Stimulated activated CD4-positive, alpha-beta T cell treated with anti-CD3 and anti-CD28 coated beads, TNF-alpha, amount 100 ng/mL, for 48 hours (primary cell): ENCODE results near the gene TAS2R30.
A peak's percentile ranks its signal among the peaks of the same experiment; 100 is the strongest.

Experiments used
- DNase-seq, 3 donors: peaks; one replicate each; pipeline ENCODE4 v3.0.0-alpha.2; 2020; ENCODE audit warnings: low read depth in 3 of 3

TAS2R30 gene, protein sequence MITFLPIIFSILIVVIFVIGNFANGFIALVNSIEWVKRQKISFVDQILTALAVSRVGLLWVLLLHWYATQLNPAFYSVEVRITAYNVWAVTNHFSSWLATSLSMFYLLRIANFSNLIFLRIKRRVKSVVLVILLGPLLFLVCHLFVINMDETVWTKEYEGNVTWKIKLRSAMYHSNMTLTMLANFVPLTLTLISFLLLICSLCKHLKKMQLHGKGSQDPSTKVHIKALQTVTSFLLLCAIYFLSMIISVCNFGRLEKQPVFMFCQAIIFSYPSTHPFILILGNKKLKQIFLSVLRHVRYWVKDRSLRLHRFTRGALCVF

DNA sequence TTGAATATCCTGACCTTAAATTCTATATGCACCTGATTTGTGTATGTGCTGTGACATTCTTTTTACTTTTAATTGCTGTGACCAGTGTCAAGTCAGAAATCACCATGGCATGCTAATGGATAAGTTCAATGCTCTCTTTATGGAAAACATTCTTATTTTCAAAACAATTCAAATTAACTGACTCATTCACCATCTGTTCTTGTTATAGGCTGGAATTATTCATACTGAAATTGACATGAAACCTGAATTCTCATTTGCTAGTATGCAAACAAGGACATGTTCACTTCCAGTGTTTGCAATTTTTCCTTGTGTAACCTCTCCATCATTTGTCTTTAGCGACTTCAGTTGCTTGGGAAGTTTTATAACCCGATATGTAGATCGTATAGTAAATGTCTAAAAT lies at the start of gene TAS2R30:
Gene TAS2R30, minus strand, starts transcription at position 340 of the 400 bp plus-strand sequence. CDS start 400 bp downstream, outside the sequence.
- DNase-seq, result no peak

DNA sequence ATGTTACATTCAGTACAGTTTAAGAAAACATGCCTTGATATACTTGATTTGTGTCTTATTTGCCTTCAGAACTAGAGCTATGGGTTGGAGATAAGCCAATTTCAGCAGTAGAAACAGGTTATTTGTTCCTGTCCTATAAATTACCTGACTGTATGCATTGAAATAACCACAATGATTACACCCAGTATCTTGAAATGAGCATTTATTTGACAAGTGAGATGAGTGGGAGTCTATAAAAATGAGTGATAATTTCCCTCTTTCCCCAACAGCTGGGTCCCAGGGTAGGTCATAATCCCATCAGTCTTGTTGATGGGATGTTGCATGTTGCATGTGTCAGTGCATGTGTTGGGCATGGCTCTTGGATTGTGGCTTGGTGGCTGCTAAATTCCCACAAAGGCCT lies 48.6 kb upstream of the TAS2R30 start:
- no peak for DNase-seq

DNA sequence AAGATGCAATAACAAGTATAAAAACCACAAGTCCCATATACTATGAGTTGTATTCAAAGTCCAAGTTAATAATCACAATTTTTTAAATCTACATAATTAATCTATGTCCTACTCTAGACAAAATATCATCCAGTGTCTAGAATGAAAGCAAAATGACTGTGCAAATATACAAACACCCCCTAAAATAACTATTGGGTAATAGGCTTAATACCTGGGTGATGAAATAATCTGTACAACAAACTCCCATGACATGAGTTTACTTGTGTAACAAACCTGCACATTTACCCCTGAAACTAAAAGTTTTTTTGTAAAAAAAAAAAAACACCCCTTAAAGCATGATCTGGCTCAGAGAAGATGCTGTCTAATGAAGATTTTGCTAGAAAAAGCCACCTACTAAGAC lies 48.1 kb upstream of the TAS2R30 start:
- DNase-seq, result no peak

DNA sequence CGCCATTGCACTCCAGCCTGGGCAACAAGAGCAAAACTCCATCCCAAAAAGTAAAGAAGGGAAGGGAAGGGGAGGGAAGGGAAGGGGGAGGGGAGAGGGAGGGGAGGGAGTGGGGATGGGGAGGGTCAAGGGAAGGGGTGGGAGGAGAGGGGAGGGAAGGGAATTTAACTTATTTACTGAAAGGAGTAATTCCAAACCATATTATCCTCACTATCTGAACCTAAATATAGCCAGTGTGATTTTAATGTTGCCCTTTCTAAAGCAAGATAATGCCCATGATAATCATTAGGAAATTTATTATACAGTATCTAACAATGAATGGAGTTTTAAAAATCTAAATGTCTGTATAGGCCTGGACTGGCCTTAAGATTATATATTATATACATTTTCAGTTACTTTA lies 43.8 kb upstream of the TAS2R30 start:
- DNase-seq, result no peak

DNA sequence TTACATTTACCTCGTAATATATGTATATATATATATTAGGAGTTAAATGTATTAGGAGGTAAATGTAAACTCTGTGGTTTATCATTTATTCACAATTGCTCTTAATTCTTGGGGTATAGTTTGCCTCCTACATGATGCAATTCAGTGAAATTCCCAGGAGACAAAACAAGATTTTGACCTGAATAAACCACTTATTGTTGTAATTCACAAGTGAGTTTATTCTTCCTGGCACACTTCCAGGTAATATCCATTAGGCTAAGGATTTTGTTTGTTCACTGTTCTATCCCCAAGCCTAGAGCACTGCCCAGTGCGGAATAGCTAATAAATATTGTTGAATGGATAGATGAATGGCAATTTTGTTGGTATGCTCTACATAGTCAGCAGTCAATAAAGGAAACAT lies 39.6 kb upstream of the TAS2R30 start:
- DNase-seq, result no peak

DNA sequence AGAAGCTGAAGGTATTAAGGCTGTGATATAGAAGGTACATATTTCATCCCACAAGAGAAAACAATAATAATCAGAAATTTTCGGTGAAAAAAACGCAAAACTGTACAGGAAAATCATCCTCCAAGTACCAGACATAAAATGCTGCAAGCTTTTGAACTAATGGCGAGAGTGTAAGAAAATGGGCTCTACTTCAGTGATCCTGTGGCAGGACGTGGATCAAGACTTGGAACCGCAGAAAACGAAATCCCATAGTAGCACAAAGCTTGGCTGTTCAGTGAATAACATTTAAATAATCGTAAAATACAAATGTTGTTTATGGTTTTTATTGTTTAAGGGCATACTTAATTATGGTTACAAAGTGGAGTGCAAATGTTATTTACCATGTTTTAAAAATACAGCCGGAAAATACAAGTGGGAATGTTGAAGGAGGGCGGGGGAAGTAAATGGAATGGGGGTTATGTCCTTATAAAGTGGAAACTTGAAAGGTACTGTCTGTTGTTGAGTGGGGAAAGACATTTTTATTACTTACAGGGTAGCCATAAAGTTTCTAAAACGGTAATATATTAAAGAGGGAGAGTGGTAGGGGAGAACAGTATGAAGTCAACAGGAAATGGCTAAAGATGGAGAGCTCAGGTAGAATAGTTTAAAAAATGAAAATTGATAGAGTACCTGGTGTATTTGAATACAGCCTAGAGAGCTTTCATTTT lies 37.7 kb upstream of the TAS2R30 start:
- DNase-seq, result no peak

DNA sequence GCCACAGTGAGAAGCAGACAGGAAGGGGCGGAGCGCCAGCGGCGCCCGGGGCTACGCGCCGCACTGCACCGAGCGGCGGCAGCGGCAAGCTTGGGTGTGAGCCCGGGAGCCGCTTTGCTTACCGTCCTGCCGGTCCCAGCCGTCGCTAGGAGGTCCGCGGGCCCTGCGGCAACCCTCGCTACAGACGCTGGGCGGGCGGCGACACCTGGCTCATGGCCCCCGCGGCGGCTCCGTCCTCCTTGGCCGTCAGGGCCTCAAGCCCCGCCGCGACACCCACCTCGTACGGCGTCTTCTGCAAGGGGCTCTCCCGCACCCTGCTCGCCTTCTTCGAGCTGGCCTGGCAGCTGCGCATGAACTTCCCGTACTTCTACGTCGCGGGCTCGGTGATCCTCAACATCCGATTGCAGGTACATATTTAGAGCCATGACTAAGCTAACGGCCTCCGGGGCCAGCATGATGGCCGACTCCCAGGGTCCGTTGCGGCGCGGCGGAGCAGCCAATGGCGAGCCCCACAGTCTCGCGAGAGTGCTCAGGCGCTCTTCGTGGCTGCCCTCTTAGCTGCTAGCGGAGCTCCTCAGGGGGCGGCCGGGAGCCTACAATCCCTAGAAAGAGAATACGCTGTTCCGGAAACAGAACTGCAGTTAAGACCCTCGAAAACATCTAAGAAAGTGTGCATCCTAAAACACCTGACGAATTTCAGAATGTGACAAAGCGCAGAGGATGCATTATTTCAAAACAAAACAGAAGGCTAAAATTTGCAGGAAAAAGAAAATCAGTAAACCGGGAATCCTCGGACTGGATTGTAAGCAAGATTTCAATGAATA lies 36.9 kb upstream of the TAS2R30 start, which contains the start of gene SMIM10L1:
Gene SMIM10L1, plus strand, starts transcription at position 50 of the 824 bp plus-strand sequence. Its CDS starts 163 bp downstream, at position 213.
- peak; percentile 72 to 86 (median 83) for DNase-seq

DNA sequence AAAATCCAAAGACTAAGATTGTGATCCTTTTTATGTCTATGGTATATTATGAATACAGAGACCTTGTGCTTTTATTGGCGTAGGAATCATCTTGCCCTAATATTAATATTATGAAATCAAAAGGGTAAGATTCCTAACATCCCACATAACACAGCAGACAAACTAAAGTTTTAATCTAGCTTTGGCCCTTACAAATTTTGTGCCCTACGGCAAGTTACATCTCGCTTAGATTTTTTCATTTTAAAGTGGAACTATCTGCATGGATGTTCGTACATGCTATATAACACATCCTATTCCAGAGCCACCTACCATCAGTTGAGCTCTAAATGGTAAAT lies 36.3 kb upstream of the TAS2R30 start:
- no peak for DNase-seq

DNA sequence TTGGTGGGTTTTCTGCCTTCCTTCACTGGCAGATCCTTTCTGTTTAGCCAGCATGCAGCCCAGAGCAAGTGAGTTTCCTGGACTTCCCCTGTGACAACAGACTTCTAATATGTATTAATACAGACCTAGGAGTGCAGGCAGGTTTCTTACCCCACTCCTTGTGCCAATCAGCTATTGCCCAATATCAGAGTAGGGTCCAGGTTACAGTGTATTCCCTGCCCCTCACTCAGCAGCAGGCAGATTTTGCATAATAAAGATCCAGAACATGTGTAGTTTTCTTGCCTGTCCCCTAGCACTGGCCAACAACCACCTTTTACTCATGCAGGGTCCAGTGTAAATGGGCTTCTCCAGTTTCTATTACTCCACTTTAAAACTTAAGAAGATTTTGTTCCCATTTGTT lies 31.9 kb upstream of the TAS2R30 start:
- DNase-seq, result no peak

DNA sequence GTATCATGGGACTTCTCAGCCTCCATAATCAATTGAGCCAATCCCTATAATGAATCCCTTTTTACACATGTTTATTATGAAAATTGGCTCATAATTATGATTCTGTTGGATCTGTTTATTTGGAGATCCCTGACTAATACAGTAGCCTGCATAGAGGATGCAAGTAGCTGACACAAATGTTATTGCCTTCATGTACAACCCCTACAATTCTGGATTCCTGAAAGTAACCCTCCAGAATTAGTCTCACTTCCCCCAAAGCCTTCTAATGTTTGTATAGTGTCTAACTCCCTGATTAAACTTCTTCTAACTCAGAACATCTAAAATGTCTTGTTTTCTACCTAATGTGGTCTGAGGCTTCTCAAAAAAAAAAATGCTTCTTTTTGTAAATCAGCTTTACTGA lies 29.9 kb upstream of the TAS2R30 start:
- DNase-seq, result no peak

DNA sequence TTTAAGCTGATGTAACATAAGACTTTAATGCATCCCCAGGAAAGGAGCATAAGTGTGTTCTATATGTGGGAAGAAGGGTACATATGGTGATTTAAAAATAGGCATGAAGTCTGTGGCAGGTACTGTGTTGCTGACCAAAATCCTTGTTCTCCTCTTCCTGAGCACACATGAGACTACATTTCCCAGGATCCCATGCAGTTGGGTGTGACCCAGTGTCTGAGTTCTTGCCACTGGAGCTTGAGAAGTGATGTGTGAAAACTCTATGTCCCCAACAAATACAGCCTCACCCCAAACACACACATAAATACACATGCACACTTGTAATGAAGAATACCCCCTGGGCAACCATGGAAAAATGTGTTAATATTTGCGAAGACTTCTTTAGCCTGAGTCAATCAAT lies 28.1 kb upstream of the TAS2R30 start:
- no peak for DNase-seq

DNA sequence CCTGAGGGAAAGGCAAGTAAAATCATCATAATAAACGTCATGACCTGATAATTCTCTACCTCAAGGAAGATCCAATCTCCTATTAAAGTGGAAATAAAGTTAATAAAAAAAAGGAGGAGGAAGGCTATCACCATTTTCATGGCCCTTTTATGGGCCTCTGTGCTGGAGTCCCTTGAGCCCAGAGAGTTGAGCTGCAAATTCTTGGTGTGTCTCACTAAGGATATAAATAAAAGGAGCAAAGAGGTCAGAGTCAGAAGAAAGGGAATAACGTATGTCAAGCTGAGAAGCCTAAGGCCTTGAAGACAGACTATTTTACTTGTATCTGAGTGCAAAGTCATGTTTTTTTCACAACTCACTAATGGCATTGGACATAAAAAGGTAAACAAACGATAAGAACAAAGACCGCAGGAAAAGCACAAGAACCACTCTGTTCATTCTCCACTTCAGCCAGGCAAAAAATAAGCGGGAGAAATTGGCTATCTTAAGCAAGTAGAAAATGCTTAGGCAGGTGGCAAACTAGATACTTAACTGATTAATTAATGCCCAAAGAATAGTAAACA lies 24.5 kb upstream of the TAS2R30 start:
- DNase-seq, result no peak

DNA sequence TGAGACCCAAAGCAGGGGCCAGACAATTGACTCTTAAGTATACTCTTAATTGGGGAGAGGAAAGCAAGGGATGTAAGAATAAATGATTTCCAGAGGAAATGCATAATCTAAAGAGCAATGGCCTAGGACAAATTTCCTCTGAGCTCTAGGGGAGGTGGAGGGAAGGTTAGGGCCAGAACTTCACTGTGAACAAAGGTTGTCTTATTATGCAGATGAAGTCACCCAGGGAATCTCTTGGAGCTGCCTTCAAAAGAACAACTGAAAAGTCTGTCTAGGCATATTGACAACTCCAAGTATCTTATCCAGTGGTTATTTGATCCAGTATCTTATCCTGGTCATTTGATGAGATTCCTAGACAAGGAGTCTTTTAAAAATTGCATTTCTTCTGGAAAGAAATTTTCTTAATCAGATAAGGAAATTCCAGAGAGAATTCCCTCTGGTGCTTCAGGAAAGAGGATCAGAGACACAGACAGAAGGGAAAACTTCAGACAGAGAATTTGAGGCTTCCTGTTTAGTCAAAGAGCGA lies 20.0 kb upstream of the TAS2R30 start:
- DNase-seq, result no peak

DNA sequence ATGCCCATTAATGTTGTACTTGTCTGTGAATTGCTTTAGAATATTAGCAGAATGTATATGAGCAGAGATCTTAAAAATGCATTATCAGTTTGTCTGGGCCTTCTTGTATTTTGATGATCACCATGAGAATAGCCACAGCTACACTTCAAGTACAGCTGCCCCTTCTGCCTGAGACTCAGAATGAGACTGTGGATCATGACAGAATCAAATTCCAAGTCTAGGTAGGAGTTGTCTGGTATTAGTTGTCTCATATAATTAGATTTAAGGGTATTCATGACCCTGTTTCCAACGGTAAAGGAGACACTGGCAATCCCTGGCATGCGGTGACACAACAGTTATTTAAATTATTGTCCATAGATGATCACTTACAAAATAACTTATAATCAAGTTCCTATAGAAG lies 18.3 kb upstream of the TAS2R30 start:
- no peak for DNase-seq

DNA sequence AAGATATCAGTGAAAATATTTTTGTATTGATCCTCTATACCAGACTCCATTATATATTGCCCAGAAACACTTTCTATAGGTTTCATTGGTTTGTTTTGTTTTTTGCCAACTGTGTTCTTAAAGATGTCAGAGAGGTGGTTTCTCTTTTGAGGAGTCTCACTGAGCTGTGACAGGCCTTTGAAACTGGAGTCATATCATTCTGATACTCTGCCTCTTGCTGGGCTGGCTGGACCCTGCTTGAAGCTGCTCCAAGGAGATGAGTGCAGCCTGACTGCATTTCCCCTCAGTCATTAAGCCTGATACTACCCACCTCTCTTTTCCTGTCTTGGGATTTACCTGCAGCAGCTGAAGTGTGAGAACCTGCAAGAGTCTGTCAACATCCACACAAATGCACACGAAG lies 16.4 kb upstream of the TAS2R30 start:
- no peak for DNase-seq

DNA sequence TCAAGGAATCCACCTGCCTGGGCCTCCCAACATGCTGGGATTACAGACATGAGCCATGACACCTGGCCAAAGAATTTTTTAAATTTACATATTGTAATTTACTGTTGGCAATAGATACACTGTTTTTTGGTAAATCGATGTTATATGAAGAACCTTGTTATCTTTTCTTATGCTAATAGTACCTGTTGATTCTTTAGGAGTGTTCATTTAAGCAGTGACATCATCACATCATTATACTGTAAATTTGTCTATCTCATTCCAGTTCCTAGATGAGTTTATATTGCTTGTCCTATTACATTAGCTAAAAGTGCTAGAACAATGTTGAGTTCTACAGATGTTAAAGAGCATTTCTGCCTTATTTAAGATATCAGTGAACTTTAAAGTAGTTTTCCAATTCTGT lies 13.0 kb upstream of the TAS2R30 start:
- no peak for DNase-seq

DNA sequence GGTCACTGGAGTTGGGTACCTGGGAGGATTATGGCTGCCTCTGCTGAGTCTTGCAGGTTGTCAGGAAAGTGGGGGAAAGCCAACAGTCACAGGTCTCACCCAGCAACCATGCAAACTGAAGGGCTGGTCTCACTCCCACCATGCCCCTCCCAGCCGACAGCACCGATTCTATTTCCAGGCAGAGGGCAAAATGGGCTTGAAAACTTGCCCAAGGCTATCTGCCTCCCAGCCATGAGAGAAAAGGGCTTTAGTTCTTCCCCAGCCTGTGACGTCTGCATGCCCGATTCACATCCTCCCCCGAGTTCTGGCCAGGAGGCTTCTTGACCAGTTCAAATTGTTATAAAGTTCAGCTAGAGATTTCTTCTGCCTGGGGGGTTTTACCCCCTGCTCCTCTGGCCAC lies 9.9 kb upstream of the TAS2R30 start:
- DNase-seq, result no peak

DNA sequence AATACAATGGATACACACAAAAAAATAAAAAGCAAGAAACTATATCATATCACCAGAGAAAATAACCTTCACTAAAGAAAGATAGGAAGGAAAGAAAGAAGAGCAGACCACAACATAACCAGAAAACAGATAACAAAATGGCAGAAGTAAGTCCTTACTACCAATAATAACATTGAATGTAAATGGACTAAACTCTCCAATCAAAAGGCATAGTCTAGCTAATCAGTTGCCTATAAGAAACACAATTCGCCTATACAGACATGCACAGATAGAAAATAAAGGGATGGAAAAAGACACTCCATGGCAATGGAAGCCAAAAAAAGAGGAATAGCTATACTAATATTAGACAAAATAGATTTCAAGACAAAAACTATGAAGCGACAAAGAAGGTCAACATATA lies 8.9 kb upstream of the TAS2R30 start:
- DNase-seq, result no peak

DNA sequence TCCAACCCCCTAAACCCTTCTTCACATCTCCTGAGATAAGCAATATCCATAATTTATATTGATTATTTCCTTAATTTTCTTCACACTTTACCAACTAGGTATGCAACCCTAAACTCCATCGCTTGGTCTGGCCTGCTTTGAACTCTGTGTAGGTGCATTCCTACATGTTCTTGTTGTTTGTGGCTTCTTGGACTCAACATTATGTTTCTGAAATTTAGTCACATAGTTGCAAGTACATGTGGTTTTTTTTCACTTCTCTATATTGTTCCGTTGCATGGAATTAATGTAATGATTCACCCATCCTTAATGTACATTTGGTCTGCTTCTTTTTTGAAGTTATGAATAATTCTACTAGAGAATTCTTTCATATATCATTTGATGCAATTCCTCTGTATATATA lies 1.6 kb upstream of the TAS2R30 start:
- no peak for DNase-seq

DNA sequence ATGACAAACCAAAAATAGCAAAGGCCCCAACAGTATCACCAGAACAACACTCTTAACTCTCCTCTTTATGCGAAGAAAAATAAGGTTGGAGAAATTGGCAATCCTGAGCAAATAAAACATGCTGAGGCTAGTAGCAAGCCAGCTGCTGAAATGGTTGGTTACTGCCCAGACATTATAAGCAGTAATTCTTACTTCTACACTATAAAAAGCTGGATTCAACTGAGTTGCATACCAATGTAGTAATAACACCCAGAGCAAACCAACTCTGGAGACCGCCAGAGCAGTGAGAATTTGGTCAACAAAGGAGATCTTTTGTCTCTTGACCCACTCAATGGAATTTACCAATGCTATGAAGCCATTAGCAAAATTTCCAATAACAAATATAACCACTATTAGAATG lies 628 bp downstream of the TAS2R30 start:
- no peak for DNase-seq

DNA sequence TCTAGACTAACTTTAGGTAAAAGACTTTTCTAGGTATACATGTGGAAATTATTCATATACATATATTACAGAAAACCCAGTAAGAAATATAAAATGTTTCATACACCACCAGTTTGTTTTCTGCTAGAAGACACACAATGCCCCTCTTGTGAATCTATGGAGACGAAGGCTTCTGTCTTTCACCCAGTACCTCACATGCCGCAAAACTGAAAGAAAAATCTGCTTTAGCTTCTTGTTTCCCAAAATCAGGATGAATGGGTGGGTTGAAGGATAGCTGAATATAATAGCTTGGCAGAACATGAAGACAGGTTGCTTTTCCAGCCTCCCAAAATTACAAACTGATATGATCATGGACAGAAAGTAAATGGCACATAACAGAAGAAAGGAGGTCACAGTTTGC lies 1.3 kb downstream of the TAS2R30 start:
- DNase-seq, result no peak

DNA sequence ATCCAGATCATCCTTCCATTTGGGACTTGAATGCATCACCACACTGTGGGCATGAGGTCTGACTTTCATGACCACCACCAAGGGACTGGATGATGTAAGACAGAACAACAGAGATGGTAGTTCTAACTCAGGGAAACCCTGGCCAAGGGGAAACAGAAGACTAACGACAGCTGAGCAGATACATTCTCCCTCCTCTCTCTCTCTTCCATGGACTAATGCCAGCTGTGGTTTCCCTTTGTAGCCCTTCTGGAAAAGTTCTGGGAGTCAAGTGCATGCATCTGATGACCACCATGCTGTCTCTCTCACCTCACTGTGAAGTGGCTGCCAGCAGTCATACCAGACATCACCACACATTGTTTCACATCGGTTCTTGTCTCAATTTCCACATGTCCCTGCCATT lies 3.4 kb downstream of the TAS2R30 start:
- no peak for DNase-seq
